HepG2 (cell line): ENCODE results near the gene RNF40. TPM values are rescaled to one million over a fixed set of nuclear protein-coding genes. Genes with fewer than 3 reads are reported as not detected.

ENCODE experiments used
- BORCS8-MEF2B ChIP-seq: sonication (generic); formaldehyde crosslinking; IDR thresholded peaks from 2 replicates; pipeline ENCODE4 v1.8.0; 2022; ENCODE audit warnings: mild to moderate bottlenecking, missing genetic modification reagents
- HNF4G ChIP-seq, 2 experiments: sonication (generic) in 1 of 2; formaldehyde crosslinking in 1 of 2; IDR thresholded peaks; 2 replicates each; pipeline versions ENCODE4 v1.4.0 to v1.6.1; 2011 to 2020; ENCODE audit warnings: borderline replicate concordance in 2 of 2, low read depth in 2 of 2, mild to moderate bottlenecking in 2 of 2, low read length in 1 of 2, missing genetic modification reagents in 1 of 2, moderate library complexity in 1 of 2
- HNRNPLL ChIP-seq: fragments of 200-400 bp; formaldehyde crosslinking; IDR thresholded peaks from 2 replicates; pipeline ENCODE4 v1.6.1; 2017; ENCODE audit warnings: mild to moderate bottlenecking, low read depth, low read length; ENCODE audit not compliant: poor library complexity, severe bottlenecking
- KLF12 ChIP-seq: sonication (generic); formaldehyde crosslinking; IDR thresholded peaks from 2 replicates; pipeline ENCODE4 v1.4.0; 2020; ENCODE audit warnings: missing genetic modification reagents, borderline replicate concordance
- MAFG ChIP-seq: sonication (generic); formaldehyde crosslinking; IDR thresholded peaks from 2 replicates; pipeline ENCODE4 v1.5.1; 2020; ENCODE audit warnings: mild to moderate bottlenecking, missing genetic modification reagents
- NCOA2 ChIP-seq: sonication (generic); formaldehyde crosslinking; IDR thresholded peaks from 2 replicates; pipeline ENCODE4 v1.8.0; 2022; ENCODE audit warnings: inconsistent platforms
- NFIC ChIP-seq: IDR thresholded peaks from 2 replicates; pipeline ENCODE4 v1.6.1; 2012; ENCODE audit warnings: mild to moderate bottlenecking, low read length, inconsistent platforms
- SALL2 ChIP-seq: sonication (generic); formaldehyde crosslinking; IDR thresholded peaks from 2 replicates; pipeline ENCODE4 v1.8.1; 2023; ENCODE audit warnings: mild to moderate bottlenecking, missing genetic modification reagents, inconsistent platforms
- SIN3B ChIP-seq: fragments of 150-350 bp; IDR thresholded peaks from 2 replicates; pipeline ENCODE4 v1.6.1; 2014; ENCODE audit warnings: low read length
- SNAPC2 ChIP-seq: sonication (generic); formaldehyde crosslinking; IDR thresholded peaks from 2 replicates; pipeline ENCODE4 v1.8.1; 2022; ENCODE audit warnings: mild to moderate bottlenecking, missing genetic modification reagents
- SRSF9 ChIP-seq: fragments of 200-400 bp; formaldehyde crosslinking; IDR thresholded peaks from 2 replicates; pipeline ENCODE4 v1.6.1; 2018; ENCODE audit warnings: borderline replicate concordance, mild to moderate bottlenecking, low read depth, low read length; ENCODE audit not compliant: insufficient read depth, poor library complexity, severe bottlenecking
- SUZ12 ChIP-seq: fragments of 150-350 bp; IDR thresholded peaks from 2 replicates; pipeline ENCODE4 v1.6.1; 2014; ENCODE audit warnings: low read depth, low read length
- SYNCRIP ChIP-seq: fragments of 200-400 bp; formaldehyde crosslinking; IDR thresholded peaks from 2 replicates; pipeline ENCODE4 v1.6.1; 2018; ENCODE audit warnings: mild to moderate bottlenecking, low read depth, low read length; ENCODE audit not compliant: insufficient read depth
- TRIM24 ChIP-seq: sonication (generic); formaldehyde crosslinking; IDR thresholded peaks from 2 replicates; pipeline ENCODE4 v1.8.0; 2022; ENCODE audit warnings: mild to moderate bottlenecking, missing genetic modification reagents
- ZNF160 ChIP-seq: sonication (generic); formaldehyde crosslinking; IDR thresholded peaks from 2 replicates; pipeline ENCODE4 v1.8.0; 2022; ENCODE audit warnings: mild to moderate bottlenecking, inconsistent platforms, missing genetic modification reagents
- ZNF224 ChIP-seq: sonication (generic); formaldehyde crosslinking; IDR thresholded peaks from 2 replicates; pipeline ENCODE4 v1.5.0; 2020; ENCODE audit warnings: mild to moderate bottlenecking, missing genetic modification reagents
- ZNF30 ChIP-seq: sonication (generic); formaldehyde crosslinking; IDR thresholded peaks from 2 replicates; pipeline ENCODE4 v1.5.0; 2020; ENCODE audit warnings: mild to moderate bottlenecking, missing genetic modification reagents
- ZNF317 ChIP-seq: sonication (generic); formaldehyde crosslinking; IDR thresholded peaks from 2 replicates; pipeline ENCODE4 v1.5.0; 2020; ENCODE audit warnings: mild to moderate bottlenecking, missing genetic modification reagents
- ZNF563 ChIP-seq: sonication (generic); formaldehyde crosslinking; IDR thresholded peaks from 2 replicates; pipeline ENCODE4 v1.8.0; 2022; ENCODE audit warnings: mild to moderate bottlenecking, moderate library complexity, missing genetic modification reagents
- polyA plus RNA-seq, 8 experiments: library from polyadenylated mRNA; depleted of rRNA in 3 of 8; stranded (reverse) in 7 of 8; unstranded in 1 of 8; fragments of >200 nt; fragmentation: Illumina TruSeq in 4 of 8; extraction: Trizol in 4 of 8; gene quantifications; 2 replicates each; pipeline versions ENCODE4 v1.2.1 to v1.2.3, GENCODE V29; 2011 to 2016; ENCODE audit warnings: low read depth in 4 of 8, missing spikeins in 1 of 8, mixed read lengths in 1 of 8; ENCODE audit not compliant: insufficient read depth in 1 of 8
- total RNA-seq, 5 experiments: library from RNA; depleted of rRNA; stranded (reverse); fragments of >200 nt; fragmentation: Illumina TruSeq; extraction: Trizol; gene quantifications; 2 replicates each; pipeline ENCODE4 v1.2.3, GENCODE V29; 2016; ENCODE audit warnings: low read depth in 1 of 5
- TF ChIP-seq, protein P1 (sequence below): fragments of 450-650 bp; IDR thresholded peaks from 2 replicates; pipeline ENCODE4 v1.6.1; 2017
- TF ChIP-seq, protein P2 (sequence below): IDR thresholded peaks from 2 replicates; pipeline ENCODE4 v1.6.1; 2016; ENCODE audit warnings: missing compliant biosample characterization, missing genetic modification reagents, borderline replicate concordance
- TF ChIP-seq, protein P3 (sequence below): sonication (generic); formaldehyde crosslinking; IDR thresholded peaks from 2 replicates; pipeline ENCODE4 v1.4.0; 2020; ENCODE audit warnings: missing genetic modification reagents, low read depth, mild to moderate bottlenecking, borderline replicate concordance
- TF ChIP-seq, protein P4 (sequence below): sonication (generic); formaldehyde crosslinking; IDR thresholded peaks from 2 replicates; pipeline ENCODE4 v1.5.0; 2020; ENCODE audit warnings: mild to moderate bottlenecking, missing genetic modification reagents

RNF40 gene
- total and polyA plus RNA-seq, 2 of the 13 experiments (the other 11 are each of a cell fraction or from before 2014, with no cell fraction given): 84.0 to 85.6 TPM

DNA sequence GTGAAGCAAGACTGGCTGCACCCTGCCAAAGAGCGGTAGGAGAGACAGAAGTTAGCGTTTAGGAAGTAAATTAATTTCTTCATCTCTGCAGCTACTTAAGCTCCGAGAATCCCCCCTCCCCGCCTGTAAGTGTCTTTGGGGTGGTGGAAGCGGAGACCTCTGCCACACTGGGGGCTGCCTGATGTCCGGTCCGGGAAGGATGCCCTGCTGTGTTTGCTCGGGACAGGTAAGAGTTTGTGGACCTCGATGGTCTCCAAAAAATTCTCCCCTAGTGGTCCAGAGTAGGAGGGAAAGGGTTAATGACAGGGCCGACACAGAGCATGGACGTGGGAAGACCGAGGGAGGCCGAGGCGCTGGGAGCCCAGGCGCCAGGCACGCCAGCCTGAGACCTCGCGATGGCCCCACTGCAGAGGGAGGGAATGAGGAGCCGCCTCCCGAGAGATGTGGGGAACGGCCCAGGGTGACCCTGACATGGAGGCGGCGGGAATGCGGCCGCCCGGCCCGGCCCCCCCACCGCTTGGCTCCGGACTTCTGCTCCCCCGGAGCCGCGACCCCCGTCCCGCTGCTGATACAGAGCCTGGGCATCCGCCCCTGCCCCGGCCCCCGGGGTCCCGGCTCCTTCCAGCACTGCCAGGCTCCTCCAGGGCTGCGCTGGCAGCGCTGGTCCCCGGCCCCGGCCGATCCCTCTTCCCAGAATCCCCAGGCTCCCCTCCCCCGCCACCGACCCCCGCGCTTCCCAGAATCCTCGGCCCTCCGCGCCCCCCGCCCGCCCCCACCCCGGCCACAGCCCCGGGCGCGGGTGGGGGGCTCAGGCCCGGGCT lies 24.2 kb downstream of the RNF40 start (continued):
- TF ChIP-seq, protein P1, sequence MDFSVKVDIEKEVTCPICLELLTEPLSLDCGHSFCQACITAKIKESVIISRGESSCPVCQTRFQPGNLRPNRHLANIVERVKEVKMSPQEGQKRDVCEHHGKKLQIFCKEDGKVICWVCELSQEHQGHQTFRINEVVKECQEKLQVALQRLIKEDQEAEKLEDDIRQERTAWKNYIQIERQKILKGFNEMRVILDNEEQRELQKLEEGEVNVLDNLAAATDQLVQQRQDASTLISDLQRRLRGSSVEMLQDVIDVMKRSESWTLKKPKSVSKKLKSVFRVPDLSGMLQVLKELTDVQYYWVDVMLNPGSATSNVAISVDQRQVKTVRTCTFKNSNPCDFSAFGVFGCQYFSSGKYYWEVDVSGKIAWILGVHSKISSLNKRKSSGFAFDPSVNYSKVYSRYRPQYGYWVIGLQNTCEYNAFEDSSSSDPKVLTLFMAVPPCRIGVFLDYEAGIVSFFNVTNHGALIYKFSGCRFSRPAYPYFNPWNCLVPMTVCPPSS: no peak
- TF ChIP-seq SRSF9 (no peak), ZNF224 (CRISPR knock-in tag) (no peak), HNF4G (IDR thresholded peaks at IDR 0.05; ENCODE audit: borderline replicate concordance, low read depth, low read length) (no peak), HNF4G (CRISPR knock-in tag; IDR thresholded peaks at IDR 0.05; ENCODE audit: borderline replicate concordance, low read depth) (no peak), BORCS8-MEF2B (no peak), NFIC (no peak), ZNF563 (CRISPR knock-in tag) (no peak; the same call in 1 of the 2 replicates), SNAPC2 (no peak), TRIM24 (CRISPR knock-in tag) (no peak), KLF12 (CRISPR knock-in tag) (no peak; the same call in 1 of the 2 replicates), SUZ12 (no peak), ZNF160 (CRISPR knock-in tag) (no peak), SIN3B (no peak), NCOA2 (no peak), SYNCRIP (no peak), ZNF317 (no peak), ZNF30 (CRISPR knock-in tag) (no peak), HNRNPLL (no peak), SALL2 (CRISPR knock-in tag) (no peak; the same call in 1 of the 2 replicates), MAFG (no peak)
- TF ChIP-seq, protein P2, sequence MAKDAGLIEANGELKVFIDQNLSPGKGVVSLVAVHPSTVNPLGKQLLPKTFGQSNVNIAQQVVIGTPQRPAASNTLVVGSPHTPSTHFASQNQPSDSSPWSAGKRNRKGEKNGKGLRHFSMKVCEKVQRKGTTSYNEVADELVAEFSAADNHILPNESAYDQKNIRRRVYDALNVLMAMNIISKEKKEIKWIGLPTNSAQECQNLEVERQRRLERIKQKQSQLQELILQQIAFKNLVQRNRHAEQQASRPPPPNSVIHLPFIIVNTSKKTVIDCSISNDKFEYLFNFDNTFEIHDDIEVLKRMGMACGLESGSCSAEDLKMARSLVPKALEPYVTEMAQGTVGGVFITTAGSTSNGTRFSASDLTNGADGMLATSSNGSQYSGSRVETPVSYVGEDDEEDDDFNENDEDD (CRISPR knock-in tag): peak; percentile 59; the same call in 1 of the 2 replicates
- TF ChIP-seq, protein P3, sequence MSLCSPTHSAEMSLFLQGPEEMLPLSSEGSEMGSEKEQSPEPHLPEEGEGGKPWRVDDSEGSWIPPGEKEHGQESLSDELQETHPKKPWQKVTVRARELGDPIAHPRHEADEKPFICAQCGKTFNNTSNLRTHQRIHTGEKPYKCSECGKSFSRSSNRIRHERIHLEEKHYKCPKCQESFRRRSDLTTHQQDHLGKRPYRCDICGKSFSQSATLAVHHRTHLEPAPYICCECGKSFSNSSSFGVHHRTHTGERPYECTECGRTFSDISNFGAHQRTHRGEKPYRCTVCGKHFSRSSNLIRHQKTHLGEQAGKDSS: no peak
- TF ChIP-seq, protein P4, sequence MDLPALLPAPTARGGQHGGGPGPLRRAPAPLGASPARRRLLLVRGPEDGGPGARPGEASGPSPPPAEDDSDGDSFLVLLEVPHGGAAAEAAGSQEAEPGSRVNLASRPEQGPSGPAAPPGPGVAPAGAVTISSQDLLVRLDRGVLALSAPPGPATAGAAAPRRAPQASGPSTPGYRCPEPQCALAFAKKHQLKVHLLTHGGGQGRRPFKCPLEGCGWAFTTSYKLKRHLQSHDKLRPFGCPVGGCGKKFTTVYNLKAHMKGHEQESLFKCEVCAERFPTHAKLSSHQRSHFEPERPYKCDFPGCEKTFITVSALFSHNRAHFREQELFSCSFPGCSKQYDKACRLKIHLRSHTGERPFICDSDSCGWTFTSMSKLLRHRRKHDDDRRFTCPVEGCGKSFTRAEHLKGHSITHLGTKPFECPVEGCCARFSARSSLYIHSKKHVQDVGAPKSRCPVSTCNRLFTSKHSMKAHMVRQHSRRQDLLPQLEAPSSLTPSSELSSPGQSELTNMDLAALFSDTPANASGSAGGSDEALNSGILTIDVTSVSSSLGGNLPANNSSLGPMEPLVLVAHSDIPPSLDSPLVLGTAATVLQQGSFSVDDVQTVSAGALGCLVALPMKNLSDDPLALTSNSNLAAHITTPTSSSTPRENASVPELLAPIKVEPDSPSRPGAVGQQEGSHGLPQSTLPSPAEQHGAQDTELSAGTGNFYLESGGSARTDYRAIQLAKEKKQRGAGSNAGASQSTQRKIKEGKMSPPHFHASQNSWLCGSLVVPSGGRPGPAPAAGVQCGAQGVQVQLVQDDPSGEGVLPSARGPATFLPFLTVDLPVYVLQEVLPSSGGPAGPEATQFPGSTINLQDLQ (CRISPR knock-in tag): no peak; the same call in 1 of the 2 replicates
